HepG2 (cell line): ENCODE results near the gene OBSL1. TPM values are rescaled to one million over a fixed set of nuclear protein-coding genes. Genes with fewer than 3 reads are reported as not detected.
A peak's percentile ranks its signal among the peaks of the same experiment; 100 is the strongest.

Experiments
- ARID2 ChIP-seq: sonication (generic); formaldehyde crosslinking; IDR thresholded peaks from 2 replicates; pipeline ENCODE4 v1.8.1; 2022; ENCODE audit warnings: mild to moderate bottlenecking, missing genetic modification reagents, borderline replicate concordance
- BCLAF1 ChIP-seq: fragments of 450-650 bp; IDR thresholded peaks from 2 replicates; pipeline ENCODE4 v1.6.1; 2017; ENCODE audit warnings: mild to moderate bottlenecking
- CENPX ChIP-seq: sonication (generic); formaldehyde crosslinking; IDR thresholded peaks from 2 replicates; pipeline ENCODE4 v1.9.0; 2021; ENCODE audit warnings: mild to moderate bottlenecking, missing genetic modification reagents, moderate library complexity
- JUNB ChIP-seq: sonication (generic); formaldehyde crosslinking; IDR thresholded peaks from 2 replicates; pipeline ENCODE4 v1.8.0; 2022; ENCODE audit warnings: missing genetic modification reagents, mild to moderate bottlenecking, borderline replicate concordance
- MLLT10 ChIP-seq: sonication (generic); formaldehyde crosslinking; IDR thresholded peaks from 2 replicates; pipeline ENCODE4 v1.4.0; 2020; ENCODE audit warnings: missing genetic modification reagents
- MTF2 ChIP-seq: sonication (generic); formaldehyde crosslinking; IDR thresholded peaks from 2 replicates; pipeline ENCODE4 v1.5.0; 2020; ENCODE audit warnings: missing genetic modification reagents, borderline replicate concordance
- NFE2 ChIP-seq: sonication (generic); formaldehyde crosslinking; IDR thresholded peaks from 2 replicates; pipeline ENCODE4 v1.4.0; 2020; ENCODE audit warnings: missing genetic modification reagents
- PPARG ChIP-seq: conservative IDR thresholded peaks from 2 replicates; pipeline ENCODE4 v1.6.1; 2016; ENCODE audit warnings: missing biosample characterization, missing genetic modification reagents
- RFX5 ChIP-seq: IDR thresholded peaks from 2 replicates; pipeline ENCODE4 v1.6.1; 2011; ENCODE audit warnings: low read depth, low read length, improper control_type of control experiment
- SALL2 ChIP-seq: sonication (generic); formaldehyde crosslinking; IDR thresholded peaks from 2 replicates; pipeline ENCODE4 v1.8.1; 2023; ENCODE audit warnings: mild to moderate bottlenecking, missing genetic modification reagents, inconsistent platforms
- SNAI1 ChIP-seq: sonication (generic); formaldehyde crosslinking; IDR thresholded peaks from 2 replicates; pipeline ENCODE4 v1.5.0; 2020; ENCODE audit warnings: mild to moderate bottlenecking, missing genetic modification reagents, borderline replicate concordance
- SRSF9 ChIP-seq: fragments of 200-400 bp; formaldehyde crosslinking; IDR thresholded peaks from 2 replicates; pipeline ENCODE4 v1.6.1; 2018; ENCODE audit warnings: borderline replicate concordance, mild to moderate bottlenecking, low read depth, low read length; ENCODE audit not compliant: insufficient read depth, poor library complexity, severe bottlenecking
- TFAP4 ChIP-seq: sonication (generic); IDR thresholded peaks from 2 replicates; pipeline ENCODE4 v1.6.1; 2016; ENCODE audit warnings: low read depth, borderline replicate concordance
- ZFP1 ChIP-seq: IDR thresholded peaks from 2 replicates; pipeline ENCODE4 v1.6.1; 2016
- ZFX ChIP-seq: sonication (generic); formaldehyde crosslinking; IDR thresholded peaks from 2 replicates; pipeline ENCODE4 v1.4.0; 2020; ENCODE audit warnings: mild to moderate bottlenecking, low read depth, missing genetic modification reagents, moderate library complexity
- ZNF337 ChIP-seq: sonication (generic); formaldehyde crosslinking; IDR thresholded peaks from 2 replicates; pipeline ENCODE4 v1.5.1; 2020; ENCODE audit warnings: missing genetic modification reagents, low read depth, mild to moderate bottlenecking, borderline replicate concordance
- ZNF567 ChIP-seq: sonication (generic); formaldehyde crosslinking; IDR thresholded peaks from 2 replicates; pipeline ENCODE4 v1.8.1; 2023; ENCODE audit warnings: mild to moderate bottlenecking, missing genetic modification reagents, borderline replicate concordance
- ZNF770 ChIP-seq: sonication (generic); formaldehyde crosslinking; IDR thresholded peaks from 2 replicates; pipeline ENCODE4 v1.5.0; 2020; ENCODE audit warnings: mild to moderate bottlenecking, missing genetic modification reagents
- ZSCAN21 ChIP-seq: sonication (generic); formaldehyde crosslinking; IDR thresholded peaks from 2 replicates; pipeline ENCODE4 v1.8.0; 2022; ENCODE audit warnings: mild to moderate bottlenecking, missing genetic modification reagents, moderate library complexity, borderline replicate concordance
- polyA plus RNA-seq, 8 experiments: library from polyadenylated mRNA; depleted of rRNA in 3 of 8; stranded (reverse) in 7 of 8; unstranded in 1 of 8; fragments of >200 nt; fragmentation: Illumina TruSeq in 4 of 8; extraction: Trizol in 4 of 8; gene quantifications; 2 replicates each; pipeline versions ENCODE4 v1.2.1 to v1.2.3, GENCODE V29; 2011 to 2016; ENCODE audit warnings: low read depth in 4 of 8, missing spikeins in 1 of 8, mixed read lengths in 1 of 8; ENCODE audit not compliant: insufficient read depth in 1 of 8
- total RNA-seq, 5 experiments: library from RNA; depleted of rRNA; stranded (reverse); fragments of >200 nt; fragmentation: Illumina TruSeq; extraction: Trizol; gene quantifications; 2 replicates each; pipeline ENCODE4 v1.2.3, GENCODE V29; 2016; ENCODE audit warnings: low read depth in 1 of 5

Gene OBSL1
- total and polyA plus RNA-seq, 2 of the 13 experiments (the other 11 are each of a cell fraction or from before 2014, with no cell fraction given) = 86.7 to 218 TPM

GRCh38 chr2:219571311-219572236 is at the start of gene OBSL1 (continued):
- TF ChIP-seq ZNF770 = peak; percentile 92
- peak; percentile 78; the same call in 1 of the 2 replicates for TF ChIP-seq TFAP4
- TF ChIP-seq NFE2 = no peak
- no peak for TF ChIP-seq RFX5
- peak; percentile 60; the same call in 1 of the 2 replicates for TF ChIP-seq ZNF337 (CRISPR knock-in tag)
- peak; percentile 17; the same call in 1 of the 2 replicates for TF ChIP-seq ZNF567 (CRISPR knock-in tag)
- 0 out of 2 replicates have a peak, but pooled peaks have one; percentile 39 for TF ChIP-seq SNAI1 (CRISPR knock-in tag)
- TF ChIP-seq MTF2 (CRISPR knock-in tag) = no peak
- TF ChIP-seq CENPX (CRISPR knock-in tag) = no peak
- no peak for TF ChIP-seq SRSF9
- TF ChIP-seq BCLAF1 = no peak
- TF ChIP-seq JUNB (CRISPR knock-in tag) = peak; percentile 90; the same call in 1 of the 2 replicates
- no peak for TF ChIP-seq ARID2 (CRISPR knock-in tag)
- TF ChIP-seq MLLT10 (CRISPR knock-in tag) = no peak
- no peak for TF ChIP-seq ZFP1 (CRISPR knock-in tag)
- TF ChIP-seq SALL2 (CRISPR knock-in tag) = no peak; the same call in 1 of the 2 replicates
- peak; percentile 69 for TF ChIP-seq ZFX (CRISPR knock-in tag)
- TF ChIP-seq PPARG (CRISPR knock-in tag) = no peak
- TF ChIP-seq ZSCAN21 (CRISPR knock-in tag) = no peak
